HG03039 (cell line): ENCODE results near the gene OAS2.
"Not testable (repeated sequence)": the region's sequence is repeated elsewhere in the genome, so short reads cannot be mapped to it uniquely, and the experiment has no call there.

Experiments used
- ATAC-seq: cut with Tn5 transposase; IDR thresholded peaks from one replicate; pipeline ENCODE4 v1.9.1; 2021; ENCODE audit warnings: mild to moderate bottlenecking, moderate library complexity; ENCODE audit not compliant: unreplicated experiment

The OAS2 gene

DNA sequence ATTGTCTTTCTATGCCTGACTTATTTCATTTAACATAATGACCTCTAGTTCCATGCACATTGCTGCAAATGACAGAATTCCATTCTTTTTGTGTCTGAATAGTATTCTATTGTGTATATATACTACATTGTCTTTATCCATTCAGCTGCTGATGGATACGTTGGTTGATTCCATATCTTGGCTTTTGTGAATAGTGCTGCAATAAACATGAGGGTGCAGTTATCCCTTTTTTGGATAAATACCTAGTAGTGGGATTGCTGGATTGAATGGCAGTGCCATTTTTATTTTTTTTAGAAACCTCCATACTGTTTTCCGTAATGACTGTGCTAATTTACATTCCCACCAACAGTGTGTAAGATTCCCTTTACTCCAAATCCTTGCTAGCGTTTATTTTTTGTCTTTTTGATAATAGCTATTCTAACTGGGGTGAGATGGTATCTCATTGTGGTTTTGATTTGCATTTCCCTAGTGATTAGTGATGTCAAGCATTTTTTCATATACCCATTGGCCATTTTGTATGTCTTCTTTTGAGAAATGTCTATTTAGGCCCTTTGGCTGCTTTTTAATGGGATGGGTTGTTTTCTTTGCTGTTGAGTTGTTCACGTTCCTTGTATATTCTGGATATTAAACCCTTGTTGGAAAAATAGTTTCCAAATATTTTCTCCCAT lies 2.3 kb downstream of the OAS2 start:
- no peak for ATAC-seq

DNA sequence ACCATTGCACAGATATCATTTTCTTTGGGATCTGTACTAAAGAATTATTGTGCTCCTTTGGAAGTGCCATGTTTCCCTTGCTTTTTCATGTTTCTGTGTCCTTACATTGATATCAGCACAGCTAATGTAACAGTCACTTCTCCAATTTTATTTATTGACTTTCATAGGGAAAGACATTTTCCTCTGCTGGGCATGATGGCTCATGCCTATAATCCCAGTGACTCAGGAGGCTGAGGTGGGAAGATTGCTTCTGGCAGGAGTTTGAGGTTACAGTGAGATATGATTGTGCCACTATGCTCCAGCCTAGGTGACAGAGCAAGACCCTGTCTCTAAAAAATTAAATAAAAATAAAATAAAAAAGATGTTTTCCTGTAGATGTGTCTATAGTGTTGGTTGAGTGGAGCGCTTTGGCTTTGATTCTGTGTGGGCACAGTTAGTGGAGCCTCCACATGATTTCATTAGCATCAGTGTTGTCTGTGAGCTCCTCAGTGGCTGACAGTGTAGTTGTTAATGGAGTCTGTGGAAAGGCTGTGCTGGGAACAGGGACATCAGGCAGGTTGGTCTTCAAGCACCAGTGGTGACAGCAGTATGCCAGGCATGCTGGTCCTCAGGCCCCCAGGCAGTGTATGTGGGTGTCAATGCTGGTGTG lies 7.4 kb downstream of the OAS2 start:
- ATAC-seq: no peak

DNA sequence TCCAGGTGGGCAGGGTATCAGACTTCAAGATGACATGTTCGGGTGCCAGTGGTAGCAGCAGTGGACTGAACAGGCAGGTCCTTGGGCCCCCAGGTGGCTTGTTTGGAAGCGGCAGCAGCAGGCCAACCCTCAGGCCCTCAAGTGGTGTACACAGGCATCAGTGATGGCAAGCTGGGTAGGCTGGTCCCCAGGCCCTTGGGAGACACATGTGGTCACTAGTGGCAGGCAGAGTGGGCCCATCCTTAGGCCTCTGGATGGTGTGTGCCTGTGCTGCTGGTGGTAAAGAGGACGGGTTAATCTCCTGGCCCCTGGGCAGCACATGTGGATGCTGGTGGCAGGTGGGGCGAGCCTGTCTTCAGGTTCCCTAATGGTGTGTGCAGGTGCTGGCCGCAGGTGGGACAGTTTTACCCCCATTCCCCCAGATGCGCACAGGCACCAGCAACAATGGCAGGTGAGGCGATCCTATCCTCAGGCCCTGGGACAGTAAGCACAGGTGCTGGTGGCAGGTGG lies 8.0 kb downstream of the OAS2 start:
- ATAC-seq: no peak

DNA sequence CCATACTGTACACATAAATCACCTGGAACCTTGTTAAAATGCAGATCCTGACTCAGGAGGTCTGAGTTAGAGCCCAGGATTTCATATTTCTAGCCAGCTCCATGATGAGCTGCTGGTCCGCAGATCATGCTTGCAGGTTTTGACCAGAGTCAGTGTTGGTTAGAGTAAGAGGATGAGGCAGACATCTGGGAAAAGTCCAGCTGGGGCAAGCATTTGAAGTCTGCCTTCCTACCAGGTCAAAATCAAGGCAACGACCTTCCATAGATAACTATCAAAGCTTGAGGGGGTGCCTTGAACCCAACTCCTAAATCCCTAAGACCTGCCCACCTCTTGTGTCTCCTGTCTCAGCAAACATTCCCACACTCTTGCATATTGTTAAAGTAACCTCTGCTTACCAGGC lies 9.2 kb downstream of the OAS2 start:
- no peak for ATAC-seq

DNA sequence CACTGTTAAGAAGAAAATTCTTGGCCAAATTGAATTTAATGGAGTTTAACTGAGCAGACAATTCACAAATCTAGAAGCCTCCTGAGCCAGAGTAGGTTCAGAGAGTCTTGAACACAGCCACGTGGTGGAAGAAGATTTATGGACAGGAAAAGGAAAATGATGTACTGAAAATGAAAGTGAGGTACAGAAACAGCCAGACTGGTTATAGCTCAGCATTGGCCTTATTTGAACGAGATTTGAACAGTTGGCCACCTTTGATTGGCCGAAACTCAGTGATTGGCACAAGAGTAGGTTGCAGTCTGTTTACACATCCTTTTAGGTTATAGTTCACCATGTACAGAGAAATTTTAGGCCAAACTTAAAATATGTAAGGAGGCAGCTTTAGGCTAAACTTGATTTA lies 9.9 kb downstream of the OAS2 start:
- no peak for ATAC-seq

DNA sequence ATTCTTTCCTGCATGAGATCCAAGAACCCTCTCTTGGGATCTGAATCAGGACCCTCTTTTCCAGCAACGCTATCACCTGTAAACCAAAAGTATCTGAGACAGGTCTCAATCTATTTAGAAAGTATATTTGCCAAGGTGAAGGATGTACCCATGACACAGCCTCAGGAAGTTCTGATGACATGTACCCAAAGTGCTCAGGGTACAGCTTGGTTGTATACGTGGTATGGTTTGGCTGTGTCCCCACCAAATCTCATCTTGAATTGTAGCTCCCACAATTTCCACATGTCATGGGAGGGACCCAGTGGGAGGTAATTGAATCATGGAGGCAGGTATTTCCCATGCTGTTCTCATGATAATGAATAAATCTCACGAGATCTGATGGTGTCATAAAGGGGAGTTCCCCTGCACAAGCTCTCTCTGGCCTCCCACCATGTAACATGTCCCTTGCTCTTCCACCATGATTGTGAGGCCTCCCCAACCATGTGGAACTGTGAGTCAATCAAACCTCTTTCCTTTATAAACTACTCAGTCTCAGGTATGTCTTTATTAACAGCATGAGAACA lies 10.6 kb downstream of the OAS2 start:
- ATAC-seq: not testable (repeated sequence)

DNA sequence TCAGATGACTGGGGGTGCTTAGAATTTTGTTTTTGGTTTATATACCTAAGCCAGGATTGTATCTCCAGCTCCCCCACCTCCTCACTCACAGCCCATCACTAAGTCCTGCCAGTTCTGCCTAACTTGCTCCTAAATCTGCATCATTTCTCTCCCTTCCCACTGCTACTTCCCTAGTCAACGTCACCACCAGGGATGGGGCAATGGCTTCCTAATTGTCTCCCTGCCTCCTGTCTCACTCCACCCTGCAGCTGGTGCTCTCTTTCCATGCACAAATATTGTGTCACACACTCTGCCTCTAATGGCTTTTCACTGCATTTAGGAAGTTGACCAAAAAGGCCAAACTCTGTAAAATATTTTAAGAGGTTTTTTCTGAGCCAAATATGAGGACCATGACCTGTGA lies 11.5 kb downstream of the OAS2 start:
- ATAC-seq: no peak

DNA sequence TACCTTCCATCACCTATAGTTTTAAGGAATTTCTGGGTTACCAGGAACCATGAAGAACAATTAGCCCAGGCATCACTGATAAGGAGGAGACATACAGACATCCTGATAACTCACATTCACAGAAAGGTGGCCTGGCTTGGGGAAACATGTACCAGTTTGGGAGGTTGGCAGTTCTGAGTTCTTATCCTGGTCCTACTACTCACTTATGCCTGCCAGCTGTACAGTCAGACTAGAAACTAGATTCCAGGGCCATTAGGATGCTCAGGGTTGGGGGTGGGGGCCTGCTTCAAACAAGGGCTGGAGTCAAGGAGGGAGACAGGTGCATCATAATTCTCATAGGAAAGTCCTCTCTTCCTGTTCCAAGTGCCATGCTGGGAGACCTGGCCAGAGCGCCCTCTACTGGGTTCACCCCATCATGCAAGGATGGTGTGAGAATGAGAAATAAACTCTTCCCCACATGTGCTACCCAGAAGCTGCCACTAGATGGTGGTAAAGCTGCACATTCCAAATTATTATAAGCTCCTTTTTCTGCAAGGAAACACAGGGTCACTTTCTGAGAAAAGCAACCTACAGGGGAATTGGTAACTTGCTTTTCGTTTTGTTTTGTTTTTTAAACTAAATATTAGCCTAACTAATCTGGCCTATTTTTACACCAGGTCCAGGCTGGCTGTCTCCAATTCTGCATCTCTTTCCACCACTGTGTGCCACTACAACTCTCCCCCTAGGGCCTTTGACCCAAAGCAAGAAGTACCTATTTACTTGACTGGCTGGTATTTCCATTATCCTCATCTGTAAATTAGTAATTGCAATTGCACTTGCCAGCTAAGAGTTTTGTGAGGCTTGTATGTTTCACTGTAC lies 14.5 kb downstream of the OAS2 start:
- ATAC-seq: no peak

DNA sequence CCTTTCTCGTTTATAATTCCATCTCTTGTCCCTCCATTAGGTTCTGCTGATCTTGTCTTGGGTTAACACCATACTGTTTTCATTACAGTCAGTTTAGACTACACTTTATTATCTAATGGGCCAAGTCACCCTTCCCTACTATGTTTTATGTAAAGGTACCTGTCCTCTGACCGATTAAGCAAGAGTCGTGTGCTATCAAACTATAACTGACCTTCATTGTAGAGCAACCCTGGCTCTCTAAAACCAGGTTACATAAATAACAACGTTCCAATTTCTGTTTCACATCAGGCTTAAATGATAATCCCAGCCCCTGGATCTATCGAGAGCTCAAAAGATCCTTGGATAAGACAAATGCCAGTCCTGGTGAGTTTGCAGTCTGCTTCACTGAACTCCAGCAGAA lies 16.7 kb downstream of the OAS2 start:
- ATAC-seq: no peak

DNA sequence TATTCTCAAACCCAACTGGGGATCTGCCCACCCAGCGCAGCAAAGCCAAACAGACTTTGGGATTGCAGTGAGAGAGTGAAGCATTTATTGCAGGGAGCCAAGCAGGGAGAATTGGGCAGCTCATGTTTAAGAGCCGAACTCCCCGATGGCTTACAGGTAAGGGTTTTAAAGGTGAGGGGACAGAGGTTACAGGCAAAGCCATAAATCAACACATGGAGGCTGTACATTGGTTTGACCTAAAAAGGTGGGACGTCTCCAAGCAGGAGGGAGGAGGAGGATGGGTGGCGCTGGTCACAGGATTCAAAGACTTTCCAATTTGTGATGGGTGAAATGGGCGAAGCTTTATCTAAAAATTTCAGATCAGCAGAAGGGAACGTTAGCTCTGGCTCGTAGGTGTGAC lies 18.2 kb downstream of the OAS2 start:
- ATAC-seq: no peak

DNA sequence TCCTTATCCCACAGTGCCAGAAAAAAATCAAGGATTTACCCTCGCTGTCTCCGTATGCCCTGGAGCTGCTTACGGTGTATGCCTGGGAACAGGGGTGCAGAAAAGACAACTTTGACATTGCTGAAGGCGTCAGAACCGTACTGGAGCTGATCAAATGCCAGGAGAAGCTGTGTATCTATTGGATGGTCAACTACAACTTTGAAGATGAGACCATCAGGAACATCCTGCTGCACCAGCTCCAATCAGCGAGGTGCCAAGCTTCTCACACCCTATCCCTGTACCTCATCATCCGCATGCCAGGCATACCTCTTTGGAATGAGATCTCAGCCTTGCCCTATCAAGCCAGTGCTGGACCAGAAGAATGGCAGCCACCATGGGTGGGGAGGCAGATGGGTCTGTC lies 19.2 kb downstream of the OAS2 start:
- ATAC-seq: no peak

DNA sequence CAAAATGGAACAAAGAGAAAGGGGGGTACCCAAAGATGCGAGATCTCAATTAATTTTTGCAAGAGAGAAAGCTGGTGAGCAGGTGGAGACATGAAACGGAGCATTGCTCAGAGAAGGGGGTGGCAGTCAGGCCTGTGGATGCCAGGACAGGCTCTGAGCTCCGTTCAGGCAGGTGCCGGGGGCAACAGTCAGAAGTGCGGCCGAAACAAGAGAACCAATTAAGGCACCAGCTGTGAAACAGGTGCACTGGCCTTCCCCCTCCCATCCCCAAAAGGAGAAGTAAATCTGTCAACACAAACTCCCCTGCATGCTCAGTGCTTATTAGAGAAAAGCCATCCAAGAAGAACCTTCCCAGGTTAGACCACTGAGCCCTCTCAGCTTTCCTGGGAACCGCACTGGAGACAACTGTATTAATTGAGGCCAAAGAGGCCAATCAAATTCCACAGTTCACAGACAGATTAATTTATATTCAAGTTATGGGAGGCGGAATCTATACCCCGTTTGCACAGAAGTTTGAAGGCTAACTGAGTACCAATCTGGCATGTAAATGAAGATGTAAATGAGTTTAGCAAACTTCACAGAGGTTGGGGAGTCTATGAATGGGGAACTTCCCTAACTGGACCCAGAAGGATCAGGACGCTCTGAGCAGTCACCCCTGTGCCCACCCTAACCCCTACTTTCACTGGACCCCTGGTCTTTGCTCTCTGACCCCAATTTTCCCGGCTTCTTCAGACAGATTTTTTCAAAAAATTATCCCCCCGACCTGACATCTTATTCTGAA lies 20.9 kb downstream of the OAS2 start:
- no peak for ATAC-seq

DNA sequence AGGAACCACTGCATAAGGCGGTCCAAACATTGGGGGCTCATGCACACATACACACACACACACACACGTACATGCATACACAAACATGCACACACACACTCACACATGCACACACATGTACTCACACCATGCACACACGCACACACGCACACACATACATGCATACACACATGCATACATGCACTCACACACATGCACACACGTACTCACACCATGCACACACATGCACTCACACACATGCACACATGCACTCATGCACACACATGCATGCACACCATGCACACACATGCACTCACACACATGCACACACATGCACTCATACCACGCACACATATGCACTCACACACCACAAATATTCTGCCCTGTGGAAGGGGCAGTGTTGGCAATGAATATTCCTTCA lies 22.1 kb downstream of the OAS2 start:
- no peak for ATAC-seq

DNA sequence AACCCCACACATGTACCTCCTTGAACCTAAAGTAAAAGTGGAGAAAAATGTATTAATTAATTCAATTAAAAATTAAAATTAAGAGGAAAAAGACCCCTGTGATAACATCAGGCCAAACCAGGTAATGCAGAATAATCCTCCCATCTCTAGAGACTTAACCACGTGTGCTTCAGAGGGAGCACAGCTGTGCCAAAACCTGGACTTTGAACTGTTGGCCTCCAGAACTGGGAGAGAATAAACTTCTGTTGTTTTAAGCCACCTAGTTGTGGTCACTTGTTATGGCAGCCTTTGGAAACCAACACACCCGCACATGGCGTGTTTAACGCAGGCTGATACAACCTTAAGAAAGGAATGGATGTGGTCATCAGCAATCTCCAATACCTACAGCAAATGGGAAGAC lies 23.8 kb downstream of the OAS2 start:
- no peak for ATAC-seq

DNA sequence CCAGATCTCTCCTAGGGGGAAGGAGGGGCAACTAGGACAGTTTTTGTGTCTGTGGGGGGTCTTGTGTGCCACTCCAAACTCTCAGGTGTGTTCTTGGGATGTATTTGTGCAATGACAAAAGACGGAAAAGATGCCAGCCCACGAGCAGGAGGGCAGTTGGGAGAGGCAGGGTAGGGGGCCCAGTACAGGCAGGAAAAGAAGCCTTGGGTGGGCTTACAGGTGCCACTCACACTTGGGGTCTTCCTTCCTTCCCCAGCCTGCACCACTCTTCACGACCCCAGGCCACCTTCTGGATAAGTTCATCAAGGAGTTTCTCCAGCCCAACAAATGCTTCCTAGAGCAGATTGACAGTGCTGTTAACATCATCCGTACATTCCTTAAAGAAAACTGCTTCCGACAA lies 24.4 kb downstream of the OAS2 start:
- no peak for ATAC-seq

DNA sequence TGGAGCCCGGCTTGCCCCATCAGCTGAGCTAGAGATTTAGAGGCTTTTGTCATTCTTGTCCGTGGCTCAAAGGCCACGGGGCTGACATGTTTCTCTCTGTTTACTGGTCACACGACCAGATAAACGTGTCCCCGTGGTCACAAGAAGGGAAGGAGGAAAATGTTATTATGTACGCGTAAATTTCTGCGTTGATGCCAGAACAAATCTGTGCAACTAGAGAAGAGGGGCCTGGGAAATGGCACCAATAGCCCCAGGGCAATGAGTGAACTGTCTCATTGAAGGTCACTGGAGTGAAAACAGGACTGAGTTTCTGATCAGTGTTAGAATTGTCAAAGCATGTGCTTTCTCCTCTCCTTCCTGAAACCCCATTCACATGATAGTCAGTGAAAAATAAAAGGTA lies 25.3 kb downstream of the OAS2 start:
- ATAC-seq: no peak

DNA sequence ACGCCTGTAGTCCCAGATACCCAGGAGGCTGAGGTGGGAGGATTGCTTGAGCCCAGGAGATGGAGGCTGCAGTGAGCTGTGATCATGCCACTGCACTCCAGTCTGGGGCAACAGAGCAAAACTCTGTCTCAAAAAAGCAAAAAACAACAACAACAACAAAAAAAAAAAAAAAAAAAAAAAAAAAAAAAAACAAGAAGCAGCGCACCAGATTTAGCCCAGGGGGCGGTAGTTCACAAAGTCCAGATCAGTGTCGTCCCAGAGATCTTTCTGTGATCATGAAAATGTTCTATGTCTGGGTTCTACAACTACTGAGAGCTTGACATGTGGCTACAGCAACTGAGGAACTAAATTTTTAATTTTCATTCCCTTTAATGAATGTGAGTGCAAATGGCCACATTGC lies 27.4 kb downstream of the OAS2 start:
- ATAC-seq: no peak

DNA sequence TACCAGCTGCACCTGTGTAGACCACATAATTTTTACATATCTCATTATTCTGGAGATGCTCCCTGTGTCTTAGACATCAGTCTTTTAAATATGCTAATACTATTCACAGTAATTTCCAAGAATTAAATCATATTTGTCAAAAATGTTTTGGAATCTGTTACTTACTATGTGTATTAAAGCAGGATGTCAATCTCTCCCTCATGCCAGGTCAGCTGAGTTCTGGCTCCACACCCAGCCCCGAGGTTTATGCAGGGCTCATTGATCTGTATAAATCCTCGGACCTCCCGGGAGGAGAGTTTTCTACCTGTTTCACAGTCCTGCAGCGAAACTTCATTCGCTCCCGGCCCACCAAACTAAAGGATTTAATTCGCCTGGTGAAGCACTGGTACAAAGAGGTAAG lies 27.9 kb downstream of the OAS2 start:
- no peak for ATAC-seq

DNA sequence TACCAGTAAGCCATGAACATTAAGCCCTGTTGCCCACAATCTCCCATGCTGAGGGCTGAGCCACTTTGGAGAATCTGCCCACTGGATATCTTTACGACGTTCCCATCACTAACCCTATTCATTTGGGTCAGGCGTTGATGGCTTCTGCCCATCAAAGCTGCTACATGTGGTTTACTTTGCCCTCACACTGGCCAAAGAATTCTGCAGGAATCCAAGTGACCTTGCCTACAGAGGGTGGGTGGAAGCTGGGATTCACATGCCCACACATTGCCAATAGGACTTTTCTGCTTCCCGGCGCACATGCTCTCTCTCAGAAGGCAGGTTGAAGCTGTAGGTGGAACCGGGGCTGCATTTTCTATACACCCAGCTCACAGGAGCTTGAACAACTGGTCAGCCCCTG lies 28.3 kb downstream of the OAS2 start:
- no peak for ATAC-seq

DNA sequence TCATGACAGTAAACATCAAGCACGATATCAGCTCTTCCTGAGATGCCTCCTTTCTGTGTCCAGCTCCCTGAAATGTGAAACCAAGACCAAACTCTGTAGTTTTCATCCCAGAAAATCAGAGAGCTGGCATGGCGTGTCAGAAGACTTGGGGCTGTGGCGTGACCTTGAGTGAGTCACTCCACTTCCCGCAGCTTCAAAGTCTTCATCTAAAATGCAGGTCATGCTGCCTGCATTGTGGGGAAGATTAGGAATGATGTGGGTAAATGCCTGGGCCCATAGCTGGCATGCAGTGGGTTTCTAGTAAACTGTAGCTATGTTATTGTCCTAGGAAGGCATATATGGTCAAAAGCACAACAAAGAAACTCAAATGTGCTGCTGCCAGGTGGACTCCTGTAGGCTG lies 28.8 kb downstream of the OAS2 start:
- no peak for ATAC-seq

DNA sequence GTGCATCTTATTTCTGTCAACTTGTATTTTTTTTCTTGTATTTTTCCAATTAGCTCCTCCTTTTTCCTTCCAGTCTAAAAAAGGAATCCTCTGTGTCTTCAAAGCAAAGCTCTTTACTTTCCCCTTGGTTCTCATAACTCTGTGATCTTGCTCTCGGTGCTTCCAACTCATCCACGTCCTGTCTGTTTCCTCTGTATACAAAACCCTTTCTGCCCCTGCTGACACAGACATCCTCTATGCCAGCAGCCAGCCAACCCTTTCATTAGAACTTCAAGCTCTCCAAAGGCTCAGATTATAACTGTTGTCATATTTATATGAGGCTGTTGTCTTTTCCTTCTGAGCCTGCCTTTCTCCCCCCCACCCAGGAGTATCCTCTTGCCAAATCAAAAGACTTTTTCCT lies 32.4 kb downstream of the OAS2 start:
- no peak for ATAC-seq
